HL-60 (cell line): ENCODE results near the gene TMEM135.

Experiments
- DNase-seq, 2 experiments: peaks; one replicate each; pipeline ENCODE4 v3.0.0-alpha.2; 2010 to 2020; ENCODE audit warnings: low read depth in 1 of 2, low spot score in 1 of 2
- H3K27ac ChIP-seq: fragments of 250-450 bp; sonication (Bioruptor Pico); replicated peaks from 2 replicates; pipeline ENCODE4 v1.5.1; 2020; ENCODE audit warnings: mild to moderate bottlenecking, moderate library complexity
- H3K27me3 ChIP-seq: fragments of 250-450 bp; sonication (Bioruptor Pico); 2 replicates; pipeline ENCODE4 v1.5.1; 2021; ENCODE audit warnings: mild to moderate bottlenecking, moderate library complexity; ENCODE audit not compliant: insufficient read depth, poor library complexity, severe bottlenecking
- H3K4me3 ChIP-seq: replicated peaks from 2 replicates; pipeline ENCODE4 v1.5.1; 2011; ENCODE audit warnings: mild to moderate bottlenecking, control low read depth, low read length; ENCODE audit not compliant: insufficient read depth
- GABPA ChIP-seq: IDR thresholded peaks from 2 replicates; pipeline ENCODE4 v1.6.1; 2012; ENCODE audit warnings: low read depth
- POLR2AphosphoS5 ChIP-seq: IDR thresholded peaks from 2 replicates; pipeline ENCODE4 v1.6.1; 2012; ENCODE audit warnings: low read depth
- REST ChIP-seq: IDR thresholded peaks from 2 replicates; pipeline ENCODE4 v1.6.1; 2012; ENCODE audit warnings: low read depth; ENCODE audit not compliant: insufficient replicate concordance
- SPI1 ChIP-seq: IDR thresholded peaks from 2 replicates; pipeline ENCODE4 v1.6.1; 2012; ENCODE audit warnings: low read depth, mild to moderate bottlenecking, borderline replicate concordance
- TF ChIP-seq, protein P1 (sequence below): IDR thresholded peaks from one replicate; pipeline ENCODE4 v1.5.1; 2011; ENCODE audit warnings: low read length, control low read depth, inconsistent platforms; ENCODE audit not compliant: insufficient read depth

Gene TMEM135

DNA sequence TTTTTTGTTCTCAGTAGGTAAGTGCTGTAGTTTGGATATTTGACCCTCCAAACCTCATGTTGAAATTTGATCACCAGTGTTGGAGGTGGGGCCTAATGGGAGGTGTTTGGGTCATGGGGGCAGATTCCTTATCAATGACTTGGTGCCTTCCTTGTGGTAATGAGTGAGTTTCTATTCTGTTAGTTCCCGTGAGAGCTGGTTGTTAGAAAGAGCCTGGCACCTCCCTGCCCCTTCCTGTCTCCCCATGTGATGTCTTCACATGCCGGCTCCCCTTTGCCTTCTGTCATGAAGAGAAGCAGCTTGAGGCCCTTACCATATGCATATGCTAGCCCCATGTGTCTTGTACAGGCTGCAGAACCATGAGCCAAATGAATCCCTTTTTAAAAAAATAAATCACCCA is 138.3 kb downstream of the TMEM135 start:
- Histone ChIP-seq H3K4me3 (no peak overlapping the region), H3K27me3 (no peaks in the 10 kb centered on the region), H3K27ac (no peak overlapping the region)
- TF ChIP-seq POLR2AphosphoS5 = no peak
- DNase-seq = no peak

DNA sequence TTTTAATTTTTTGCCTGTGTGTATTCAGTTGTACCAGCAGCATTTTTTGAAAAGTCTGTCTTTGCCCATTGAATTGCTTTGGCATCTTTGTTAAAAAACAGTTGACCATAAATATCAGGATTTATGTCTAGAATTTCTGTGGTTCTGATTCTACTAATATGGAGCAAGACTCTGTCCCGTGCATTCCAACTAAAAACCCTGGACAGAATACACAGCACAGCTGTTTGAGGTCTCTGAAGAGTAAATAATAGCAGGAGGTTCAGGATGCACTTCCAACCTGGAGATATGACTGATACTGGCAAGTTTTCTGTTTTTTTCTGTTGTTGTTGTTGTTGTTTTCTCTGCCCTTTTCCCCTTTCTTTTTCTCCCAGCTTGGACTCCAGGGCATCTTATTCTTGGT is 141.9 kb downstream of the TMEM135 start:
- no peak for DNase-seq
- Histone ChIP-seq H3K27me3 (no peaks in the 10 kb centered on the region), H3K27ac (no peak overlapping the region), H3K4me3 (no peak overlapping the region)
- TF ChIP-seq SPI1 (no peak), REST (no peak), GABPA (no peak), POLR2AphosphoS5 (no peak)
- TF ChIP-seq, protein P1, sequence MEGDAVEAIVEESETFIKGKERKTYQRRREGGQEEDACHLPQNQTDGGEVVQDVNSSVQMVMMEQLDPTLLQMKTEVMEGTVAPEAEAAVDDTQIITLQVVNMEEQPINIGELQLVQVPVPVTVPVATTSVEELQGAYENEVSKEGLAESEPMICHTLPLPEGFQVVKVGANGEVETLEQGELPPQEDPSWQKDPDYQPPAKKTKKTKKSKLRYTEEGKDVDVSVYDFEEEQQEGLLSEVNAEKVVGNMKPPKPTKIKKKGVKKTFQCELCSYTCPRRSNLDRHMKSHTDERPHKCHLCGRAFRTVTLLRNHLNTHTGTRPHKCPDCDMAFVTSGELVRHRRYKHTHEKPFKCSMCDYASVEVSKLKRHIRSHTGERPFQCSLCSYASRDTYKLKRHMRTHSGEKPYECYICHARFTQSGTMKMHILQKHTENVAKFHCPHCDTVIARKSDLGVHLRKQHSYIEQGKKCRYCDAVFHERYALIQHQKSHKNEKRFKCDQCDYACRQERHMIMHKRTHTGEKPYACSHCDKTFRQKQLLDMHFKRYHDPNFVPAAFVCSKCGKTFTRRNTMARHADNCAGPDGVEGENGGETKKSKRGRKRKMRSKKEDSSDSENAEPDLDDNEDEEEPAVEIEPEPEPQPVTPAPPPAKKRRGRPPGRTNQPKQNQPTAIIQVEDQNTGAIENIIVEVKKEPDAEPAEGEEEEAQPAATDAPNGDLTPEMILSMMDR = no peak

GRCh38 chr11:87180742-87181141 is 143.0 kb downstream of the TMEM135 start:
- TF ChIP-seq GABPA (no peak), REST (no peak)
- Histone ChIP-seq H3K27ac (no peak overlapping the region), H3K4me3 (no peak overlapping the region), H3K27me3 (no peaks in the 10 kb centered on the region)
- no peak for DNase-seq

DNA sequence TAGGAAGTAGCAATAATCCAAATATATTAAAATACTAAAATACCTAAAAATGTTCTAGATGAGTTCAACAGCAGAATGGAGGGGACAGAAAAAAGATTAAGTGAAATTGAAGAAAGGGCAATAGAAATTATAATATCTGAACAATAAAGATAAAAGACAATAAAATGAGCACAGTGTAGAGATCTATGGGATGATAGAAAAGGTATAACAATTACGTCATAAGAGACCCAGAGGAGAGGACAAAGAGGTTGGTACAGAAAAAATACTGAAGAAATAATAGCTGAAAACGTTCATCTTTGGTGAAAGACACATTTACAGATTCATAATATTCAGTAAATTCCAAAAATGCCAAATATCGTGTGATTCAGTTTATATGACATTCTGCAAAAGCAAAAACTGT is 143.4 kb downstream of the TMEM135 start:
- Histone ChIP-seq H3K4me3 (no peak overlapping the region), H3K27me3 (no peaks in the 10 kb centered on the region), H3K27ac (no peak overlapping the region)
- TF ChIP-seq REST (no peak), POLR2AphosphoS5 (no peak), SPI1 (no peak), GABPA (no peak)
- TF ChIP-seq, protein P1 = no peak
- no peak for DNase-seq
